Activated T-helper 9 cell treated with anti-CD3 and anti-CD28 coated beads, Interleukin-2, amount 50 U/mL, for 16 hours (primary cell): ENCODE results near the gene HCFC1R1.
"Not testable (repeated sequence)": the region's sequence is repeated elsewhere in the genome, so short reads cannot be mapped to it uniquely, and the experiment has no call there.

Experiments
- DNase-seq: peaks from one replicate; pipeline ENCODE4 v3.0.0-alpha.2; 2020; ENCODE audit warnings: low read depth

The HCFC1R1 gene

GRCh38 chr16:3057181-3058138 is 33.7 kb upstream of the HCFC1R1 start:
- DNase-seq, result no peak

GRCh38 chr16:3056336-3057180 is 32.8 kb upstream of the HCFC1R1 start:
- DNase-seq, result no peak

GRCh38 chr16:3055734-3056115 is 32.0 kb upstream of the HCFC1R1 start:
- not testable (repeated sequence) for DNase-seq

GRCh38 chr16:3054965-3055733 is 31.4 kb upstream of the HCFC1R1 start:
- no peak for DNase-seq

- not testable (repeated sequence) for DNase-seq
Observed at GRCh38 chr16:3053330-3053710, 29.6 kb upstream of the HCFC1R1 start.

- DNase-seq, result not testable (repeated sequence)
Observed at GRCh38 chr16:3052571-3053329, 29.0 kb upstream of the HCFC1R1 start.

- no peak for DNase-seq
Observed at GRCh38 chr16:3051494-3051893, 27.8 kb upstream of the HCFC1R1 start.

- no peak for DNase-seq
Observed at GRCh38 chr16:3051009-3051408, 27.3 kb upstream of the HCFC1R1 start.

GRCh38 chr16:3050487-3050886 is 26.7 kb upstream of the HCFC1R1 start:
- DNase-seq, result no peak

- no peak for DNase-seq
Observed at GRCh38 chr16:3049921-3050481, 26.3 kb upstream of the HCFC1R1 start.

GRCh38 chr16:3047387-3047720 is 23.6 kb upstream of the HCFC1R1 start:
- DNase-seq, result no peak

- DNase-seq, result no peak
Observed at GRCh38 chr16:3046641-3047386, 23.1 kb upstream of the HCFC1R1 start.

GRCh38 chr16:3045758-3046640 is 22.3 kb upstream of the HCFC1R1 start, which contains the start of gene MMP25:
Gene MMP25, plus strand, starts transcription at chr16:3046561. Its CDS starts 357 bp downstream, at chr16:3046918.
- no peak for DNase-seq

- DNase-seq, result no peak
Observed at GRCh38 chr16:3044708-3045107, 21.0 kb upstream of the HCFC1R1 start.

GRCh38 chr16:3042376-3042775 is 18.6 kb upstream of the HCFC1R1 start:
- DNase-seq, result no peak

GRCh38 chr16:3038896-3039295 is 15.2 kb upstream of the HCFC1R1 start:
- no peak for DNase-seq

GRCh38 chr16:3038256-3038655 is 14.5 kb upstream of the HCFC1R1 start:
- DNase-seq, result no peak

GRCh38 chr16:3036726-3037315 is 13.1 kb upstream of the HCFC1R1 start, which contains the start of gene BICDL2:
Gene BICDL2, minus strand, starts transcription at chr16:3036944. Its CDS starts 1,448 bp downstream, at chr16:3035496.
- DNase-seq, result no peak
